HL-60/S4 treated with phorbol 12-myristate 13-acetate at 8.2 ng/mL for 4 days and 3 days (cell line): ENCODE measurements around the gene HNMT.
"Not testable (repeated sequence)": the region's sequence is repeated elsewhere in the genome, so short reads cannot be mapped to it uniquely, and the experiment has no call there.

Source experiments
- in situ Hi-C: fragments of 300-500 bp; cut with MboI; formaldehyde crosslinking; loops from 2 replicates; pipeline ENCODE4 v1.15.0; 2022; ENCODE audit warnings: low sequenced_read_pairs

HNMT gene

GRCh38 chr2:138035608-138036217 is 71.4 kb downstream of the HNMT start:
- in situ Hi-C loops: no loop called here

- in situ Hi-C loops: no loop called here
These were observed 72.2 kb downstream of the HNMT start for GRCh38 chr2:138036522-138036921.

- in situ Hi-C loops: no loop called here
These were observed 72.8 kb downstream of the HNMT start for GRCh38 chr2:138037090-138037489.

GRCh38 chr2:138040616-138041015 is 76.3 kb downstream of the HNMT start:
- in situ Hi-C loops: no loop called here

GRCh38 chr2:138042311-138042710 is 78.0 kb downstream of the HNMT start:
- in situ Hi-C loops: no loop called here

GRCh38 chr2:138043588-138043987 is 79.3 kb downstream of the HNMT start:
- in situ Hi-C loops: not testable (repeated sequence)

GRCh38 chr2:138058427-138058826 is 94.2 kb downstream of the HNMT start:
- in situ Hi-C loops: no loop called here

- in situ Hi-C loops: no loop called here
These were observed 95.4 kb downstream of the HNMT start for GRCh38 chr2:138059487-138060300.

- in situ Hi-C loops: no loop called here
These were observed 96.0 kb downstream of the HNMT start for GRCh38 chr2:138060301-138060635.

- in situ Hi-C loops: no loop called here
These were observed 97.7 kb downstream of the HNMT start for GRCh38 chr2:138061961-138062360.

- in situ Hi-C loops: no loop called here
These were observed 98.9 kb downstream of the HNMT start for GRCh38 chr2:138063181-138063580.
